ENCODE data around the gene ABHD11.
"Not testable (repeated sequence)": the region's sequence is repeated elsewhere in the genome, so short reads cannot be mapped to it uniquely, and the experiment has no call there.

ABHD11 gene

DNA sequence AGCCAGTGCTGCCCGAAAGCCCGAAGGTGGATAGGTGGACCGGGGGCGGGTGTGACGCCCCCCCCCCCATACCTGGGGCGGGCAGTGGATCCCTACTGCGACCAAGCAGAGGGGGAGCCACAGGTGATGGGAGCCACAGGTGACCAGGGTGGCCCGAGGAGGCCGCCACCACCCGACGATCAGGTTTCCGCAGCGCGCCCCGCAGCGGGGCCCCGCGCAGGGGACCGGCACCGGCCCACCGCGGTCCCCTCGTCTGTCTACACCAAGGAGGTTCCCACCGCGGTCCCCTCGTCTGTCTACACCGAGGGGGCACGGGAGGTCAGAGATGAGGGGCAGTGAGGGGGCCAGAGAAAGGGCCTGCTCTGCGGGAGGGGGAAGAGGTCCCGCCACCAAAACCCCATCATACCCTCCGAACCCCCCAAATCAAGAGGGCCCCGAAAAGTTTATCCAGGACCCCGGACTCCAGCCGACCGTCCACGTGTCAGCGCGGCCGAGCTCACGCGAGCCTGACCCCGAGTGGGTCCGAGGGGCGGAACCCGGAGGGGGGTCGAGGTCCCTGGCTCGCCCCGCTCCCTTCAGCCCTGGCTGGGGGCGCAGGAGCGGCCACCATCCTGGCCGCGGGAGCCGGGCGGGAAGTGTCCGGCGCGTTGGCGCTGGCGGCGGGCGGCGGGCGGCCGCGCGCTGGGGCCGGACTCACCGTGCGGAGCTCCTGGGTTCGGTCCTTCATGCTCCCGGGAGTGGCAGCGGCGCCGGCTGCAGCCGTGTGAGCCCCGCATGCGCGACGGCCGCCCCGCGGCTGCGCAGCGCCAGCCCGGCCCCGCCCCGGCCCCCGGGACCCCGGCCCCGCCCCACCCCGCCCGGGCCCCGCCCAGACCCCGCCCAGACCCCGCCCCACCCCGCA is 19.4 kb downstream of the ABHD11 start, which contains the start of gene STX1A:
Gene STX1A (minus strand): TSS at position 765 of the 901 bp plus-strand sequence. CDS start 38 bp downstream, at position 727.
- DNase-seq, result peak; percentile 47 to 71 (median 65)

DNA sequence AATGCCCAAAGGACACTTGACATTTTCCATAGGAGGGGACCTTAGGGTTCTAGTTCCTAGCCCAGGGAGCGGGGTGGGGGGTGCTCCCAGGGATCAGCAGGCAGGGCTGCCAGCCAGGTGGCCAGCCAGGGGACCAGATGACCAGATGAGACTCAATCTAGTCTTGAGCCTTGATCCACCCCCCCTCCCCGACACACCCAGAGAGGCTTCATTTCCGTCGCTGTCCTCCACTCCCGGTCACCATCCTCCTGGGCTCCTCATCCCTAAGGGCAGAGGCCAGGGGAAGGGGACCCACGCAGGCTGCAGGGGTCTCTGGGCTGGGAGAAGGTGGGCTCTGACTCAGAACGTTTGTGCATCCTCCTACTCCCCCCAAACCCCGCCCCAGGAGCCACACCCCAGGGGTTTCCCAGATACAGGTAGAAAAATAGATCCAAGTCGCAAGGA is 20.1 kb downstream of the ABHD11 start:
- DNase-seq, result peak in 2 of 6 experiments; percentile 10 to 32

DNA sequence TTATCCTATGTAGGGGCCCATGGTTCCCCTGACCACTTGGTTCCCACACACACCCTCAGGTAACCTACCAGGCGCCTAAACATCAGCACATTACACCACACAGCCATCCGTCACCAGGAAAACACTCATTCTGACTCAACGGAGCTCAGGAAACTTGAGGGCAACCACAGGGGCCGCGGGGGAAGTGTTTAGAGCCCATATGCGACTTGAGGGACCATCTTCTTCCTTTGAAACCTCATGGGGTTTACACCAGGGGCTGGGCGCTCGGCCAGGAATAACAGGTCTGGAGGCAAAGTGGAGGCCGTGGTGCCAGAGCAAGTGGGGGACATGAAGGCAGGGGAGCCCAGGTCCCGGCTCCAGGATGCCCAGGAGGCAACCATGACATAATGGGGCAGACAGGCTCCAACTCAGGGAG is 20.6 kb downstream of the ABHD11 start:
- peak in 5 of 6 experiments; percentile 6 to 42 (median 32) for DNase-seq

DNA sequence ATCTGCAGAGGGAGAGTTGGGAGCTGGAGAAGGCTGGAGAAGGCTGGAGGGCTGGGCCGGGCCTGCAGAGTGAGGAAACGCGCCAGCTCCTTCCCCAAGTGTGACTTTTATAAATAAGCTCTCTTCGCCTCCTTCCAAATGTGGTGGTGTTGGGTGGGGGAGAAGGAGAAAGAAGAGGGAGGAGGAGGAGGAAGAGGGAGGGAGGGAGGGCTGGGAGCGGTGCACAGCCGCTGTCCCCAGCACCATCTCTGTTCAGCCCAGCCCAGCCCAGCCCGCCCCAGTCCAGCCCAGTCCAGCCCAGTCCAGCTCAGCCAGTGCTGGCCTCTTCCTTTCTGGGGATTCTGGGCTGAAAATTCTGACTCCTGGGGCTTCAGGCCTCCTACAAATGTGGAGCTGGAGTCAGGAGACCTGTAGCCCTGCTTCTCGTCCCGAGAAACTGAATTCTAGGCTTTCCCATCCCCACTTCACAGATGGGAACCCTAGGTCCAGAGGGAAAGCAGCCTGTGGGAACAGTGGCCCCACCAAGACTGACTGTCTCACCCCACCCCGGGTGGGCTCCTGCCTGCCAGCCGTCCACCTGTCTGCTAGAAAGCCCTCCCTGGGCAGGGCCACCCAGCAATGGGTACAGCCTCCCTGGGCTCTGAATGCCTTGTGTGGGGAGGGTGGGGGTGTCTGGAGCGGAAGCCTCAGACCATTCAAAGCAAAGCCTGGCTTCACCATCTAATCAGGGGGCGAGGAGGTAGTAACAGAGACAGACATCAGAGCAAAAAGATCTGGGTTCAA is 21.4 kb downstream of the ABHD11 start:
- DNase-seq, result no peak

- no peak for DNase-seq
Observed at GRCh38 chr7:73716318-73716890, 22.2 kb downstream of the ABHD11 start.

DNA sequence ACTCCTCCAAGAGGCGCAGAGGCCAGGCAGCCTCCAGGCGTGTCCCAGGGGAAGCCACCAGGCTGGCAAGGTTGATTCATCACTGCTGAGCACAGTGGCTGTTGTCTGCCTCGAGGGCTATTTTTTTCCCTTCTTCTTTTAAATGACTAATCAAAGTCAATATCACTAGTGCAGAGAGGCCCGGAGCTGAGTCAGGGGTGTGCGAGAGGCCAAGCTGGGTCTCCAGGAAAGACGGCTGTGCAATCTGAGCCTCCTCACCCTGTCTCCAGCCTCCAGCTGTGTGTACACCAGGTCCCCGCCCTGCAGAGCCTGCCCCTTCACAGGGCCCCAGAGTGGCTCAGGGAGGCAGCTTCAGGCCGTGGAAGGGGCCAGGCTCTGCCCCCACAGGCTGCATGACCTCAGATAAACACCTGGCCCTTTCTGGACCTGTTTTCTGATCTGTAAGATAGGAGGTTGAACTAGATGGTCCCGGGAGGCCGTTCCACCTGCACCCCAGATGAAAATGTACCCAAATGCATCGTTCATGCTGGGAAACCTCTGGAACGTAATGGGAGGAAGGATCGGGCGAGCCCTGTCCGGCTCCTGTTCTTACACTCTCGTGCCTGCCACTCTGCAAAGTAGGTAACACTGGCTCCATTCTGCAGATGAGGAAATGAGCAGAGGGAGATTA is 22.8 kb downstream of the ABHD11 start:
- no peak for DNase-seq

GRCh38 chr7:73713319-73713718 is 25.3 kb downstream of the ABHD11 start:
- DNase-seq, result not testable (repeated sequence)

DNA sequence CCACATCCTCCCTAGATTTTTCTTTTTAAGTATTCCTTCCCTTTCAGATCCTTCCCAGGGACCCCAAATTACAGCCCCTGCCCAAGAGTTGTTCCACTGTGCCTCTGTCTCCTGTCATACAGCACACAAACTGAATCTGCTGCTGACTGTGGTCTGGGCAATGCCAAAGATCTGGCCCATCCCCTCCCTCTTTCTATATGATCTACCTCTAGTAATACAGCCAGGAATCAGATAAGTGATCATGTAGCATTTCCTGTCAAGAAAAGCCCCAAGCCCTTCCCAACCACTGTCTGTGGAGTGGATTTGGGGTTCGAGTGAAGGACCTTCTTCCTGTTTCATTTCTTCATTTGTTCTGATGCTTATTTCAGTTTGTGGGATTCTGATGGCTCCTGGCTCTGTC is 25.8 kb downstream of the ABHD11 start:
- no peak for DNase-seq

DNA sequence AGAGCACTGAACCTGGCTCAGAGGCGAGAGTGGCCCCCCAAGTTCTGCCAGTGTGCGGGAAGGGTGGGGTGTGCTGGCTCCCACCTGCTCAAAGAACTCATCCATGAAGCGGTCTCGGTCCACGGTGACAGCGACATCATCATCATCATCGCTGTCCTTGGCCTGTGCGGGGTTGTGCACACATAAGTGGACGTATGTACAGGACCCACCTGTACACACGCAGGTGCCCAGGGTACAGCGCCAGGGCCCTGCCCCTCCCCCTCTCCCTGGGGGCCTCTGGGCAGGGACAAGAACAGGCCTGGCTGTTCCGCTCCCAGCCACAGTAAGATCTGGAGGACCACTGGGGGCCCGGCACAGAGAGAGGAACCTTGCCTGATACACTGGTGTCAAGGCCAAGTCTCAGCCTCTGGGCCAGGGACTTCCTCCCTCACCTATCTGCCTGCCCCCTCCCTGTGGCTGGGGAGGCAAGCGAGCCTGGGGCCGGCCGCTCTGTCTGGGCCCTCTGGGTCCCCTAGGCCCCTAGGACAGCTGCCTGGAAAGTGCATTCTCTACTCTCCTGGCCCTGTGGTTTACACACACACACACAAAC is 29.5 kb downstream of the ABHD11 start:
- no peak for DNase-seq

DNA sequence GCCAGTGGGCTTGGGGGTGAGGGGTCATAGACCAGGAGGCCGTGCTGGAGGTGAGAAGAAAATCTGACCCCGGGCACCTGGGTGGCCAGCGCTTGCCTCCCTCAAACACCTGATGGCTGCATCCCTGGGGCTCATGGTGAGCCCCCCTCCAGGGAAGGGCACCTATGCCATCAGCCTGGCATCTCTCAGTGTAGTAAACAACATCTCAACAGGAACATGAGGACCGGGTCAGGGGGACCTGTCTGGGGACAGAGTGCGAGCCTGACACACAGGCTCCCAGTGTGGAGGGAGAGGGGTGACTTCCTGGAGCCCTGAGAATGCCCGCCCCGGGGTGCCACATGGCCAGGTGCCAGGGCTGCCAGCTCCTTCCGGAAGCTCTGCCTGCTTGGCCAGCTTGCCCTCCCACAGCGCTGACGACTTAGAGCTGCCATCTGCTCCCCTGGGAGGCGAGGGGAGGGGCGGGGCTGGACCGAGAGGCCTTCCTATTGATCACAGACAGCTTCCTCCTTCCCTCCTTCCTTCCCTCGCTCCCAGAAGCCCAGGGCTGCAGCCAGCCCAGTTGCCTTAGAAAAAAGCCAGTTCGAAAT is 31.5 kb downstream of the ABHD11 start:
- peak in 3 of 6 experiments; percentile 9 to 32 (median 27) for DNase-seq

GRCh38 chr7:73706126-73707044 is 32.2 kb downstream of the ABHD11 start:
- DNase-seq, result no peak

DNA sequence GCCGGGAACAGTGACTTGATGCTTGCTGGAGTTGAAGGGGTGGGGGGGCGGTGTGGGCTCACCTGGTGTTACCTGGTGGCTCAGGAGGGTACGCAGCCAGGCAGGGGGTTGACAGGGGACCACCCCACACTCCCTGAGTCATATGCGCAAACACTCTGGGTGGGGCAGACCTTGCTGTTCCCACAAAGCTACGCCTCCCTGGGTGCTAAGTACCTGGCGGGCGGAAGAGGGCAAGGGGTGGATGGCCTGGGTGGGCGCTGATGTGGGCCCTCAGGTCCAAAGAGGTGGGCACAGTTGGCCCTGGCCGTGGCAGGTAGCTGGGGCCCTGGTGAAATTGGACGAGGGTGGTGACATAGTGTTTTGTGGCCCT is 33.1 kb downstream of the ABHD11 start:
- DNase-seq, result no peak

DNA sequence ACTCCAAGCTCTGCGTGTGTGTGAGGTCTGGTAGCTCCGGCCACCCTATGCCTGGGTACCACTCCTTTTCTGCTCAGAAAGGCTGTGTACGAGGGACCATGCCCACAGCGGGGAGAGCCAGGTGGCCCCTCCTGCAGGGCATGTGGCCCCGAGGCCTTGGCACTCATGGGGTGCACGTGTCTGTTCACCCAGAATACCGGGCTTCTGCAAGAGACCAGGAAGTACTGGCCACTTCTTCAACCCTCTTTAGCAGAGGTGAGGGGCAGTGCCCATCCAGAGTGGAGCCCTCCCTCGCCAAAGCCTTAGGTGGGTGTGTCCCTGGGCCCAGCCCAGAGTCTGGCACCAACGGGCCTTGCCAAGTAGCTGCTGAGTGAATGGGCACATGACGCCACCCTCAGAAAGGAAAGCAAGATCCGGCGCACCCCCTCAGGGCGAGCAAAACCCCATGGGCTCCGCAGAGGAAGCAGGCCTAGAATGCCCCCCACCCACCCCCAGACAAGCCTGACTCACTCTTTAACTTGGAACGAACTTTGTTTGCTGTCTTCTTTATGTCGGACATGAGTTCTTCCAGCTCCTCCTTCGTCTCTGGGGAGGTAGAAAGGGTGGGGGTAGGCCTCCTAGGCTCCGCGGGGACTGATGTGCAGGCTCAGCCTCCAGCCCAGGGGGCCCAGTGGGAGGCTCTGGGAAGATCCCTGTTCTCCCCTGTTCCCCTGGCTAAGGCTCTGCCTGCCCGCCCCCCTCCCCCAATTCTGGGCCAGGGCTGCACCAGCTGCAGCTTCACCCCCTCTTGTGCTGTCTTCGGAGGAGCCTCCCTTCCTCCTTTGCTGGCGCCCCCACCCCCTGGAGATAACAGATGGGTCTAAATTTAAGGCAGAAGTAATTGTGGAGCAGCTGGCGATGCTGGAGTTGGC is 33.7 kb downstream of the ABHD11 start:
- DNase-seq, result no peak

- DNase-seq, result peak; percentile 24 to 69 (median 62)
Observed at GRCh38 chr7:73703757-73704639, 34.6 kb downstream of the ABHD11 start.

DNA sequence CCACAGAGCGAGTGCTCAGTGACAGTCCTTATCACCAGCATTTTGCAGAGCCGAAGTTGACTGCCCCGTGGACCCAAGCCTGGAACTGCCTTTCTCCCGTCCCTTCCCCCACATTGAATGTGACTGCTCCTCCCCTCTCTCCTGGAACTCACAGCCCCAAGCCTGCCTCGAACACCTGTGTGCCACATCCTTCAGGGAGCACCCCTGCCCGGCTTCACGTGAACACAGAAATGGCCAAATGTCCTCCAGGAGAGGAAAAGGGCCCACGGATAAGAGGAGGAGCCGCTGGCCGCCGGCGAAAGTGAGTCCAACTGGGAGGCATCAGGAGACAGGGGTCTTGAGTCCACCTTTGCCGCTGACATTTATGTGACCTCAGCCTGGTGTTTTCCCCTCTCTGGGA is 35.4 kb downstream of the ABHD11 start:
- no peak for DNase-seq

DNA sequence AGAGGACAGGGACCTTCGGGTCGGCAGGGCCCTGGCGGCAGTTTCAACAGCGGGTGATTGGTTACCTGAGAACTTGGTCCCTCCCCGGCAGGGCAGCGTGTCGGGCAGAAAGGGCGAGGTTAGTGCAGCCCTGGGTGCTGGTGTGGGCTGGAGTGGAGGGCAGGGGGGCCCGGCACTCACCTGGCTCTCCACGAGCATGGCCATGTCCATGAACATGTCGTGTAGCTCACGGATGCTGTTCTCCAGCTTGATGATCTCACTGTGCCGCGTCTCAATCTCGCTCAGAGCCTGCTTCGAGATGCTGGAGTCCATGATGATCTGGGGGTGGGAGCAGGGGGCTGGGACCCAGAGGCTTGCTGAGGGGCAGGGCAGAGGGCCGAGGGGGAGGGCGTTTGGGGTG is 35.9 kb downstream of the ABHD11 start:
- DNase-seq, result no peak

DNA sequence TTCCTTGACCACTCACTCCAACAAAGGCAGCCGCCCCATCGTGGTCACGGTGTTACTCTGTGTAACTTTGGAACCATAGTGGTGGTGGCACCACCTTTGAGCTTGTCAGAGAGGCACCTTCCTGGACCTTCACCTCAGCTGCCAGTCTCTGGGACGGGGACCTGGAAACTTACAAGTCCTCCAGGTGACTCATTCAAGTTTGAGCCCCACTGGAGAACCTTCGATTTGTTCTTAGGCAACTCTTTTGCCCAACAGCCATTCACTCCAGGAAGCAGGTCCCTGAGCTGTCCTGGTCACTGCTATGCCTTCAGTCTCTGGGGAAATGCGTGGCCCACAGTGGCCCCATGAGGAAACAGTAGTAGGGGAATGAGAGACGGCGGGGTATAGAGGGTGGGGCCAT is 36.4 kb downstream of the ABHD11 start:
- DNase-seq, result no peak

DNA sequence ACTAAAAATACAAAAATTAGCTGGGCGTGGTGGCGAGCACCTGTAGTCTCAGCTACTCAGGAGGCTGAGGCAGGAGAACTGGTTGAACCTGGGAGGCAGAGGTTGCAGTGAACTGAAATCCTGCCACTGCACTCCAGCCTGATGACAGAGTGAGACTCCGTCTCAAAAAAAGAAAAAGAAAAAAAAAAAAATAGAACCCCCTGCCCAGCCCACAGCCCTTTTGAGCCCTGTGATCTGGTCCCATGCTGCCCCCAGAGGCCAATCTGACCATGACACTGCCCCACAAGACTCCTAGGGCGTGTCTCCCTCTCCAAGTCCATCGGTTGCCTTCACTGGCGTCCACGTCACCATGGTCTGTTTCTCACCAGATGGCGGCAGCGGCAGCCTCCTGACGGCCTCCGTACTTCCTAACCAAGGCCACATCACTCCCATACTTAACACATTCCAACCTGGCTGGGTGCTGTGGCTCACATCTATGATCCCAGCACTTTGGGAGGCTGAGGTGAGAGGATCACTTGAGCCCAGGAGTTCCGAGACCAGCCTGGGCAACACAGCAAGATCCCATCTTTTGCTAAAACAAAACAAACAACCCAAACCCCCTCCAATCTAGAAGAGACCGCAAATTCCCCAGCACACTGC is 37.1 kb downstream of the ABHD11 start:
- peak in 2 of 6 experiments; percentile 10 to 11 for DNase-seq
